HT1080 (cell line): ENCODE results near the gene STRIP2. TPM values are rescaled to one million over a fixed set of nuclear protein-coding genes. Genes with fewer than 3 reads are reported as not detected.
"Not testable (repeated sequence)": the region's sequence is repeated elsewhere in the genome, so short reads cannot be mapped to it uniquely, and the experiment has no call there.

Source experiments
- DNase-seq: peaks from one replicate; pipeline ENCODE4 v3.0.0-alpha.2; 2015; ENCODE audit warnings: low read depth
- polyA plus RNA-seq, 2 experiments: library from polyadenylated mRNA; depleted of rRNA; stranded (reverse); fragments of >200 nt; gene quantifications; 2 replicates each; pipeline ENCODE4 v1.2.3, GENCODE V29; 2015
- total RNA-seq: library from RNA; depleted of rRNA; stranded (reverse); fragments of >200 nt; shearing (Covaris generic); gene quantifications from 2 replicates; pipeline ENCODE4 v1.2.3, GENCODE V29; 2014; rRNA removed

STRIP2 gene, protein sequence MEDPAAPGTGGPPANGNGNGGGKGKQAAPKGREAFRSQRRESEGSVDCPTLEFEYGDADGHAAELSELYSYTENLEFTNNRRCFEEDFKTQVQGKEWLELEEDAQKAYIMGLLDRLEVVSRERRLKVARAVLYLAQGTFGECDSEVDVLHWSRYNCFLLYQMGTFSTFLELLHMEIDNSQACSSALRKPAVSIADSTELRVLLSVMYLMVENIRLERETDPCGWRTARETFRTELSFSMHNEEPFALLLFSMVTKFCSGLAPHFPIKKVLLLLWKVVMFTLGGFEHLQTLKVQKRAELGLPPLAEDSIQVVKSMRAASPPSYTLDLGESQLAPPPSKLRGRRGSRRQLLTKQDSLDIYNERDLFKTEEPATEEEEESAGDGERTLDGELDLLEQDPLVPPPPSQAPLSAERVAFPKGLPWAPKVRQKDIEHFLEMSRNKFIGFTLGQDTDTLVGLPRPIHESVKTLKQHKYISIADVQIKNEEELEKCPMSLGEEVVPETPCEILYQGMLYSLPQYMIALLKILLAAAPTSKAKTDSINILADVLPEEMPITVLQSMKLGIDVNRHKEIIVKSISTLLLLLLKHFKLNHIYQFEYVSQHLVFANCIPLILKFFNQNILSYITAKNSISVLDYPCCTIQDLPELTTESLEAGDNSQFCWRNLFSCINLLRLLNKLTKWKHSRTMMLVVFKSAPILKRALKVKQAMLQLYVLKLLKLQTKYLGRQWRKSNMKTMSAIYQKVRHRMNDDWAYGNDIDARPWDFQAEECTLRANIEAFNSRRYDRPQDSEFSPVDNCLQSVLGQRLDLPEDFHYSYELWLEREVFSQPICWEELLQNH
- 14.3 and 15.2 TPM in 2 replicates for total RNA-seq
- polyA plus RNA-seq (2015; cell fraction: cytosol; rRNA removed), result 7.4 and 7.5 TPM in 2 replicates
- 27.7 and 27.9 TPM in 2 replicates for polyA plus RNA-seq (2015; cell fraction: nucleus; rRNA removed)

DNA sequence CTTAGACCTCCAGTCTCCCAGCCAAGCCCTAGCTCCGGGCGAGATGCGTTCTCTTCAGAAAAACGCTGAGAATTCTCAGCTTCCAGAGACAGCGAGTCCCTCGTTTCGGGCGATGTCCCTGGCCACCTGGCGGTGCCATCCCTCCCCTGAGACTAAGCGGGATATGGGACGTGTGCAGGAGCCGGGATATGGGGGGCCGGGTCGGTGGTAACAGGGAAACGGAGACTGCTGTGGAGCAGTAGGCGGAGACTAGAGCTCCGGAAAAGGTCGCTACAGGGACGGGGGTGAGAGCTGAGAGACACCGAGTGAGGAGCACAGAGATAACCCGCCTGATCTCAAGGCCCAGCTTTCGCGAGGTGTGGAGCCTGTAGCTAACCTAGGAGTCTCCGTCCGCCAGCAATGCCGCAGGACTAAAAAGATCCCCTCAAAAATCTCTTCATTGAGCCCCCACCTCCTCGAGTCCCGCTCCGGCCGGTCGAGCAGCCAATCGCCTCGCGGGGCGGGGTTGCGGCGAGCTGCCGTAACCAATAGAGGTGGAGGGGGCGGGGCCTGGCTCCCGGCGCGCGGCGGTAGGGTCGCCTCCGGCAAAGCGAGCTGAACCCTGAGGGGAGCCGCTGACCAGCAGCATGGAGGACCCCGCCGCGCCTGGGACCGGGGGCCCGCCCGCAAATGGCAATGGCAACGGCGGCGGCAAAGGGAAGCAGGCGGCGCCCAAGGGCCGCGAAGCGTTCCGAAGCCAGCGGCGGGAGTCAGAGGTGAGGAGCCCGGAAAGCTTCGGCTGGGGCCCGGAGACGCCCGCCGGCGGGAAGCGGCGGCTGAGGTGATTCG is at the start of gene STRIP2:
STRIP2 (plus strand) TSS at position 586 of the 828 bp plus-strand sequence; CDS start at position 627, 41 bp downstream.
- peak; percentile 89 for DNase-seq

DNA sequence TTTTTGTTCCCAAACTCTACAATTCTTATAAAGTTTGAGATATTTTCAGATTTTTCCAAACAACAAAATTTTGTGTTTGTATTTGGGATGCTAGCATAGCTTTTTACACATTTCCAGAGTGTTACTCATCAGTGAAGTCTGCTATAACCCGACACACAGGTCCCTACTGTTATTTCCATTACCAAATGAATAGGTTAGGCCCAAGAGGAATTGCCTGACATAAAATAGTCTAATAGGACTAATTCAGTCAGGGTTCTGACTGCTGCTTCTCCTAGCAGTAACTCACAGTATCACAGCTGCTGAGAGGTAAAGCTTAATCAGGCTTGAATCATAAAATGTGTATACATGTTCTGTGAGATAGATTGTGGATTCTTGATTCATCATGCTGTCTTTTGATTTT is 49.1 kb upstream of the STRIP2 start:
- DNase-seq, result no peak

DNA sequence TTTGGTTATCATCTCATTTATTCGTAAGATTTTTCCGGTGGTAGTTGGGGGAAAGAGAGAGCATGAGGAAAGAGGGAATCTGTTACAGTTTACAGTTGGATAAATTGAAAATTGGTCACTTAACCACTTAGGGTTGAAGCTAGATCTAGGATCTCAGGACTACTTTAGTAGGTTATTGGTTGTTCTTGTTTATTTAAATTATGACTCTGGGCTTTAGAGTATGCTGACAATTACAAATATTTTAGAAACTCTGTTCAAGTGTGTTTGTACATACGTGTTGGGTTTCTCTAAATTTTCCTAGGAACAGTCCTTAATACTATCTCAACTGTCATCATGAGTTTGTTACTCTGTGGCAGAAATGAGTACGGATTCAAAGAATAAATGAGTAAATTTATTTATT is 48.6 kb upstream of the STRIP2 start:
- no peak for DNase-seq

DNA sequence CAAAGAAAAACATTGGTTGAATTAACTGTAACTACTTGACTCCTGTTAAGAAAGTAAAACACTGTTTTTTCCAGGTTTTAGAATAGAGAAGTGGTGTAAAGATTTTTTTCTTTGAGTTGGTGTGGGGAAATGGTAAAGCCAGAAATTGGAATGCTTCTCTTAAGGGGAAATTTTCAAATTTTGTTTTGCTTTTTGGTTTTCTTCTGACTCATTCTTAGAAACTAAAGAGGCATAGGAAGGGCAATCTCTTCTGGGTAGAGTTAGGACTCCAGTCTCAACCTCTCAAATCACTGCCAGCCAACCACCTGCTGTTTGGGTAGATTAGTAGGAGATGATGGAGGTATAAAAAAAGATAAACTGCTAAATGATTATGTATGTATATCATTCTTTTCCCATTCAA is 47.7 kb upstream of the STRIP2 start:
- DNase-seq, result no peak

DNA sequence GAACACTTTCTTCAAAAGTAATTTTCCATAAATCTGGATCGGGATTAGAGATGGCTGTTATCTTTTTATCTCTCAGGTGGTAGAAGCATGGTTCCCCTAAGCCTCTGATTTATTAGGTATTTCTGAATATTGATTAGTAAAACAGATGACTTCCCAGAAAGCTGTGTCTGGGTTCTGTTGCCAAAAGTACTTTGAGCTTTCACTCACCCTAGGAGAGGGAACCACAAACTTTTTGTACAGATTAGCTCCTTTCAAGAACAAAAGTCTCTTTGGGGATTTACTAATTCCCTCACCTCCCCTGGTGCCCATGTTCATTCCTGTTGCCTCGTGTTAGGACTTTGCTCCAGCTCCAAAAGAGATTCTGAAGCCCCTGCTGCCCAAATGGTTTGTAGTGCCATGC is 46.7 kb upstream of the STRIP2 start:
- no peak for DNase-seq

DNA sequence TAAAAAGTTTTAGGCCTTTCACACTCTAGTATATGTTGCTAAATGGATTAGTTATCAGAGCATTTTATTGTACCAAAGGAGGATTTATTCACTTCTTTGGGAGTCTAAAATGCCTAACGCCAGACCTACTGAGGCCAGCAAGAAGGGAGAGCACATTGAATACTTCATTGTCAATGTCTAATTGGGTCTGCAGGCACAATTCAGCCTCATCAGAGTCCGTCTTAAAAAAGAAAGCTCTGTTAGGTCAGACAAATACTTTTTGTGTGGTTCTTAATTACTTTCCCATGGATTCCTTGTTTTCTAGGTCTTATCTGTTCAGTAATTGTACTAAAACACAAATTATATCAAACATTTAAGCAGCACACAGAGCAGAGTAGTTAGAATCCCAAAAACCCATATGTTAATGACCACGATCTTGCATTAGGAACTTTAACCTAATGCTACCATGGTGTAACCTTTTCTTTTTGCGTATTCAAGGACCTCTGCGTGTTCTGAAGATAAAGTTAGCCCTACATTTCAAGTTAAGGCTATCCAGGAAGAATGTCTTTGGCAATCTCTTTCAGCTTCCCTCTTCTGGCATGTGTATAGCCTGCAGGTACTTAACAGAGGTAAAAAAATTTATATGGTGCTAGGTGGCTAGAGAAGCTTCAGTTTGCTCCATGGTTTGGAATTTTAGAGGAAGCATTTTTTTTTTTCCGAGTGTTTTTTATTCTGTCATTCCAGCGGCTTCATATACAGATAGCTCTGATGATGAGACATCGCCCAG is 45.7 kb upstream of the STRIP2 start:
- DNase-seq, result no peak

DNA sequence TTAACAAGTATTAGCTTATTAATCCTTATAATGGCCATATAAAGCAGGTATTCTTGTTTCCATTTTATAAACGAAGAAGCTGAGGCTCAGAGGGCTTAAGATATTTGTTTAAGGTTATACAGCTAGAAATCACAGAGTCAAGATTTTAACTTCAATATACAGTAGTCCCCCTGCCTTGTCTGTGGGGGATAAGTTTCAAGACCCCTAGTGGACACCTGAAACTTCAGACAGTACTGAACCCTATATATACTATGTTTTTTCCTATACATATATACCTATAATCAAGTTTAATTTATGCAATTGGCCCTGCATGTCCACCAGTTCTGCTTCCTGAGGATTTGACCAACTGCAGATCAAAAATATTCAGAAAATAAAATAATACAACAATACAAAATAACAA is 44.4 kb upstream of the STRIP2 start:
- DNase-seq, result no peak

DNA sequence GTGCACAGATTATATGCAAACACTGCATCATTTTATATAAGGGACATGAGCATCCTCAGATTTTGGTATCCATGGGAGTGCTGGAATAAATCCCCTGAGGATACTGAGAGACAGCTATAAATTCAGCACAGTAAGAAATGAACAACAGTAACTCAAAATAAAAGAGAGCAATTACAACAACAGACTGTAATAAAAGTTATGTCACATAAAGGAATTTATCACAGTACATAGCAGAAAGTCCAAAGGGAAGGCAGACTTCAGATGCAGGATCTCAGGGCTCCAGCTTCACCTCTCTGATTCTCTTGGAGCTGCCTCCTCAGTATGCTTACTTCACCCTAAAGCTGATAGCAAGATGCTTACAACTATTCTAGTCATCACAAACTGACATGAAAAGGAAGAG is 43.9 kb upstream of the STRIP2 start:
- no peak for DNase-seq

DNA sequence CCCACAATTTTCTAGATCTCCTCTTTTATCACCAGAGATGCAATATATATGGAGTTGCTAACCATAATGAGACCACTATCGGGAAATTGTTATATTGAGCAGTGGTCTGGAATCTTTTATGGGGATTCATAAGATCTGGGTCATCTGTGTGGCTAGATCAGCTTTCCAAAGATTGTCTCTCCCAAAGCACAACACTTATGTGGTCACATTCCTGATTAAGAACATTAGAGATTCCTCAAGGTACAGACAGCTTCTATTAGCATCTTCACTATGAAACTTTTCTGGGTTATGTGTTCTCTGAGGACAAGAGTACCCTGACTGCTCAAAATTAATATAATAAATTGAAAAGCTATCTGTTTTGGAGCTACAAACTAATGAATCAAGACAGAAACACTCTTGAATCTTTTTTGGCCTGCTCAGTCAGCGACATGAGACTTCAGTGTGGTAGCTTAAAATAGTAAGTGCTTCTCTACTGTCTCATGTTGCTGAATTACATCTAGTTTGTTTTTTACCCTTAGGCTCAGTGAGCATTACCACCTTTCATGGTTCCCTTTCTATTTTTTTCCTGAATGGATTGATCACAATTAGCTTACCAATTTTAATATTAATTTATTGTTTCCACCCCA is 42.6 kb upstream of the STRIP2 start:
- no peak for DNase-seq

DNA sequence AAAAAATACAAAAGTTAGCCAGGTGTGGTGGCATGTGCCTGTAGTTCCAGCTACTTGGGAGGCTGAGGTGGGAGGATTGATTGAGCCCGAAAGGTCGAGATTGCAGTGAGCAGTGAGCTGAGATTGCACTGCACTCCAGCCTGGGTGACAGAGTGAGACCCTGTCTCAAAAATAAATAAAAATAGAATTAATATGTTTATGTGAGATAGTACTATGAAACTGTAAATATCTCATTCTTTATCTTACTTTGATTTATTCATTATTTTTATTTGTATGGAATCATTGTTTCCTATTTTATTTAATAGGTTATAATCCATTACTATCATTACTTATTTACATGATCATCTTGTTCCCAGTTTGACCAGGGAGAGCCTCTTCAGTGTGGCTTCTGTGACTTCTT is 41.0 kb upstream of the STRIP2 start:
- no peak for DNase-seq

DNA sequence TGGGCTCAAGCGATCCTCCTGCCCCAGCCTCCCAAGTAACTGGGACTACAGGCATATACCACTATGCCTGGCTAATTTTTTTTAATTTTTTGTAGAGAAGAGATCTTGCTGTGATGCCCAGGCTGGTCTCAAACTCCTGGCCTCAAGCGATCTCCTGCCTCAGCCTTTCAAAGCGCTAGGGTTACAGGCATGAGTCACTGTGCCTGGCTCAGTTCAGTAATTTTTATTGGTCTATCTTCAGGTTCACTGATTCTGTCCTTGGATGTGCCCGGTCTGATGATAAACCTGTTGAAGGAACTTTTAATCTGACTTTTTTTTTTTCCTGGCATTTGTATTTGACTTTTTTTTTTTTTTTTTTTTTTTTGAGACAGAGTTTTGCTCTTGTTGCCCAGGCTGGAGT is 40.1 kb upstream of the STRIP2 start:
- no peak for DNase-seq

DNA sequence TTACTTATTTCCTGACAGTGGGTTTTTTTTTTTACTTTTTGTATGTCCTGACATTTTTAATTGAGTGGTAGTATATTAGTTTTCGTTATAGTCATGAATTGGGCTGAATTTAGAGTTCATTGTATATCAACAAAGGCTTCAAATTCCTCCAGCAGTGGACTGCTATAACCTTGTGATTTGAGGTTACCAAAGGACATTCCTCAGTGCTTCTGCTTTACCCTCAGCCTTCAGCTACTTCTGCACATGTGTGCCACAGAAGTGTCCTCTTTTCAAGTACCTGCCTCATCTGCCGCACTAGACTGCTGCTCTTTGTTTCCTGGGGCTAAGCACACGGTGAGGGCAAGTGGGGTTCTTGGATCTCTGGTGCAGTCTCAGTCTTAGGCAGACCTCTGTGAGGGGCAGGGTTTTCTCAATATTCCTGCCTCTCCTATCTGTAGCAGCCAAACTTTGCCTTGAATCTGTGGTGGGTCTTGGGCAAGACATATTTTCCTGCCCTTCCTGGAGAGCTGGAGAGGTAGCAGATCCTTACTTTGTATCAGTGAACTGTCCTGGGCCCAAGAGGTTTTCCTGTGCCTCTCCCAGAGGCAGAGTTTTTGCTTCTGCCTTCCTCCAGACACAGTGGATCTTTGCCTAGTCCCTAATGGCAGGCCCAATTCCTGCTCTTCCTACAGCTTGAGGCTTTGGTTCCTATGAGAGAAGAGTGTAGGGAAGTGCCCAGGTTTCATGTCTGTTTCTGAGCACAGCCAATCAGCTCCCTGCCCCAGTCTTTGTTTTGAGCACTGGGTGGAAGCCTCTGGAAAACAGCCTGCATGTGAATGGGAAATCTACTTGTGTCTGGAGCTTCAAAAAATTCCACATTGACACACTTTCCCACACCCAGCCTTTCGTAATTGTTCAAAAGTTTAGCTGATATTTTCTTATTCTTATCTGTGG is 39.0 kb upstream of the STRIP2 start:
- DNase-seq, result no peak

DNA sequence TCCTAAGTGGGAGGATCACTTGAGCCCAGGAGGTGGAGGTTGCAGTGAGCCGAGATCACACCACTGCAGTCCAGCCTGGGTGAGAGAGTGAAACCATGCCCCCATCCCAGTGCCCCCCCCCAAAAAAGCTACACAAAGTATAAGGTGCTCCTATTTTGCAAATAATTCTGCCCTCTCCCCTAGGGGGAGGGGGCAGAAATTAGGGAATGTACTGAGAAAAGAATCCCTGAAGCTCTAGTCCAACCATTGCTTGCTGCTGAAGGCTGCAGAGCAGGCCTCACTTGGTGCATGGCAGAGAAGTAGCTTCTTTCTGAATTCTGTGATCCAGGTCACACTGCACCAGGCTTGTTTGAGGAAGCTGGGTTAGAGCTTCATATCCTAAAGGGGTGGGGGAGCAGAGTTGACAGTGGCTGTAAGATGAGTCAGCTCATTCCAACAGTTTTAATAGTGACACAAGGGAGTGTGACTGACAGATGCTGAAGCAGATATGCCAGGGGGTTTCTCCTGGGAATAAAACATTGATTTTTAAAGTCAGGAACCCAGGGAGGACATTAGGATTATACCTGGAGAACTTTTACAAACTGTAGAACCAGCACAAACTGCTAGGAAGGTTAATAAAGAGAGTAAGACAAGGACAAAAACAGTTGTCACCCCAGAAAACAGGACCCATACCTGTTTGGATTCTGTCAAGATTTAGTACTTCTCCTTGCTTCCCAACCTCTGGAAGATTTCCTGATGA is 32.8 kb upstream of the STRIP2 start:
- peak; percentile 65 for DNase-seq

DNA sequence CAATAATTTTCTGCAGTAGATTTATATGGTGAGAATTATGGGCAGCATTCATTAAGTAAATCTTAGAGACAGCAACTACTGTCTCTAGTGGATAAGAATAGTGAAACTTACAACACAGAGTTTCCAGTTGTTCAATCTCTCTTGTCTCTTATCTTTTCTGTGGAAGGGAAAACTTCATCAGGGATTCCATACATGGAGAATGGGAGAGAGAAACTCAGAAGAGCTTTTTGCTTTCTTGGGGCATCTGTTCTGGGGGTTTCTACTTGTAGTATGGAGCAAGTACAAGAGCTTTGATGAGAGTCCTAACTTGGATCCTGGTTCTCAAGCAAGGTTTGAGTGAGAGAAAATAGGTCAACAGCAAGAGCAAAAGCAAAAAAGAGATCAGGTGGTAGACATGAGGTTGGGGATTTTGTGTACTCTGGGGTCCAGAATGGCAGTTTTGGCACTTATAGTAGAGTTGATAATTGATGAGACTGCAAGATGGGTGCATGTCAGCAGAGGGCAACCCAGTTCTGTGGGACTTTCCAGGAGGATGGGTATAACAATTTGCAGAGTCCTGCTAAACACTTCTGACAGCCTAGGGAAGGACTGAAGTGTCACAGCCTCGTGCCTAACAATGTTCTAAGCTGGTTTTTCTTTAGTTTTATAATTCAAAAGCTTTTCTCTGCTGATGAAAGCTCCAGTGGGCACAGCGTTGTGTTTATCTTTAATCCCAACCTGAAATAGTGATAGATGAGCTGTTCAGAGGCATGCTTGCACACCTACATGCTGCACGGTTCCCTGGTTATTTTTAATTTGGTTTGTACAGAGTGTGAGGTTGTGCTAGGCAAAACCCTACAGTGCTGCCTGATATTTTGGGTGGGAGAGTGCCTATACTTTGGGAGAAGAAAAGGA is 32.0 kb upstream of the STRIP2 start:
- DNase-seq, result peak; percentile 35

DNA sequence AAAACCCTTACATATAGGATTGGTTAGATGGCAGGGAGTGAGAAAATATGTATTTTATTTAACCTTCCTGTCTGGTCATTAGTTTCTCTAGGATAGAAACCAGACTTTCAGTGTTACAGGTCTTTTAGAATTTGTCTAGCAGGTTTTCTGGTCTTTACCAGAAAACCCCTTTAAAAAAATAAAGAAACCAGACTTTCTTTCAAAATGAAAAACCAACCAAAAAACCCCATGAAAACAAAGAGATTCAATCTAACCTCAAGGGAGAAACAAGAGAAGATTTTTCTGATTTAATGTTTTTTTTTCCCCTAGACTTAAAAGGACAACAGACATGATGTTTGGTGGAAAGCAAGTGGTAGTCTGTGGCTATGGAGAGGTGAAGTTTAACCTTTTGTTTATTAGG is 28.7 kb upstream of the STRIP2 start:
- no peak for DNase-seq

DNA sequence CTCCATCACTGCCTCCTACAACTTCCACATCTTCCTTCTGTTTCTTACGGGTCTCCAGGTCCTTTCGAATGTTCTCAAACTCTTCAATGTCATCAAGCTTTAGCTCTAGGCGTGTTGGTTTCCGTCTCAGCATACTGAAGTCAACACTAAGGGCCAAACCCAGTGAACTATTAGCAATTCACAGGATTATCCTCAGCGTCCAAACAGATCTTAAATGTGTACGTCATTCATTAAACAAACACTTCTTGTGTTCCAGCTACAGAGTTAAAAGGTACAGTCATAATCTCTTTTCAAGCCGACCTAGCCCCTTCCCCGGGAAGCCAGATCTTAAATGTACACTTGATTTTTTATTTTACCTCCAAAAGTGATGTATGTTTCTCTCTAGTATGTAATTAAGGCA is 24.0 kb upstream of the STRIP2 start:
- DNase-seq, result not testable (repeated sequence)

DNA sequence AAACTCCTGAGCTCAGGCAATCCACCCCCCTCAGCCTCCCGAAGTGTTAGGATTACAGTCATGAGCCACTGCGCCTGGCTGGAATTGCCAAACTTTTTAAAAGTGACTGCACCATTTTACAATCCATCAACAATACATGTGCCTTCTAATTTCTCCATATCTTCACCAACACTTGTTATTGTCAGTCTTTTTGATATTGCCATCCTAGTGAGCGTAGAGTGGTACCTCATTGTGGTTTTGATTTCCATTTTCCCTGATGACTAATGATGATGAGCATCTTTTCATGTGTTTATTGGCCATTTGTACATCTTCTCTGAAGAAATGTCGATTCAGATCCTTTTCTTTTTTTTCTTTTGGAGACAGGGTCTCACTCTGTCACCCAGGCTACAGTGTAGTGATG is 21.7 kb upstream of the STRIP2 start:
- DNase-seq, result peak; percentile 23
